H9 (cell line): ENCODE results near the gene TCERG1L. TPM values are rescaled to one million over a fixed set of nuclear protein-coding genes. Genes with fewer than 3 reads are reported as not detected.

Experiments
- DNase-seq: peaks from one replicate; pipeline ENCODE4 v3.0.0-alpha.2; 2017
- H2AFZ ChIP-seq: one replicate; pipeline ENCODE4 v1.6.1; 2013; ENCODE audit warnings: mild to moderate bottlenecking, low read length, control low read depth, moderate library complexity
- H2AK5ac ChIP-seq: 2 replicates; pipeline ENCODE4 v1.6.1; 2013; ENCODE audit warnings: low read length, control low read depth, mixed read lengths; ENCODE audit not compliant: insufficient read length
- H2BK120ac ChIP-seq: one replicate; pipeline ENCODE4 v1.6.1; 2013; ENCODE audit warnings: low read depth, mild to moderate bottlenecking, low read length, control low read depth, inconsistent platforms; ENCODE audit not compliant: poor library complexity, severe bottlenecking
- H2BK12ac ChIP-seq: 2 replicates; pipeline ENCODE4 v1.6.1; 2013; ENCODE audit warnings: low read length, control low read depth, mixed read lengths, low read depth; ENCODE audit not compliant: insufficient read length
- H2BK15ac ChIP-seq: 2 replicates; pipeline ENCODE4 v1.6.1; 2013; ENCODE audit warnings: low read depth, low read length, control low read depth
- H2BK20ac ChIP-seq: one replicate; pipeline ENCODE4 v1.6.1; 2013; ENCODE audit warnings: low read depth, mild to moderate bottlenecking, low read length, control low read depth, inconsistent platforms; ENCODE audit not compliant: poor library complexity, severe bottlenecking
- H2BK5ac ChIP-seq: 2 replicates; pipeline ENCODE4 v1.6.1; 2013; ENCODE audit warnings: low read length, control low read depth, mixed read lengths; ENCODE audit not compliant: insufficient read length
- H3K14ac ChIP-seq: 2 replicates; pipeline ENCODE4 v1.6.1; 2013; ENCODE audit warnings: low read length, control low read depth; ENCODE audit not compliant: insufficient read depth
- H3K18ac ChIP-seq: 2 replicates; pipeline ENCODE4 v1.6.1; 2013; ENCODE audit warnings: low read depth, mild to moderate bottlenecking, mixed read lengths, low read length, control low read depth; ENCODE audit not compliant: insufficient read length
- H3K23ac ChIP-seq: 2 replicates; pipeline ENCODE4 v1.6.1; 2013; ENCODE audit warnings: low read length, control low read depth, mixed read lengths, low read depth; ENCODE audit not compliant: insufficient read length
- H3K23me2 ChIP-seq: 2 replicates; pipeline ENCODE4 v1.6.1; 2013; ENCODE audit warnings: low read depth, mild to moderate bottlenecking, mixed read lengths, low read length, control low read depth; ENCODE audit not compliant: insufficient read length, poor library complexity, severe bottlenecking
- H3K27ac ChIP-seq: 2 replicates; pipeline ENCODE4 v1.5.1; 2013; ENCODE audit warnings: low read length, control low read depth, mixed read lengths, low read depth; ENCODE audit not compliant: insufficient read length
- H3K27me3 ChIP-seq: 2 replicates; pipeline ENCODE4 v1.6.1; 2013; ENCODE audit warnings: low read length, control low read depth, inconsistent platforms; ENCODE audit not compliant: insufficient read depth
- H3K4ac ChIP-seq: 2 replicates; pipeline ENCODE4 v1.6.1; 2013; ENCODE audit warnings: low read depth, mild to moderate bottlenecking, control low read depth, inconsistent platforms, low read length, moderate library complexity
- H3K4me1 ChIP-seq: 2 replicates; pipeline ENCODE4 v1.6.1; 2013; ENCODE audit warnings: low read length, control low read depth, inconsistent platforms; ENCODE audit not compliant: insufficient read depth
- H3K4me2 ChIP-seq: 2 replicates; pipeline ENCODE4 v1.6.1; 2013; ENCODE audit warnings: low read length, control low read depth, mixed read lengths; ENCODE audit not compliant: insufficient read length, insufficient read depth
- H3K56ac ChIP-seq: 2 replicates; pipeline ENCODE4 v1.6.1; 2013; ENCODE audit warnings: low read depth, mild to moderate bottlenecking, mixed read lengths, low read length, control low read depth; ENCODE audit not compliant: insufficient read length
- H3K79me1 ChIP-seq: 2 replicates; pipeline ENCODE4 v1.6.1; 2013; ENCODE audit warnings: low read depth, mild to moderate bottlenecking, moderate library complexity, low read length, control low read depth, inconsistent platforms; ENCODE audit not compliant: insufficient read depth, poor library complexity, severe bottlenecking
- H3K79me2 ChIP-seq: 2 replicates; pipeline ENCODE4 v1.6.1; 2013; ENCODE audit warnings: low read length, control low read depth, inconsistent platforms; ENCODE audit not compliant: insufficient read depth
- H3K9ac ChIP-seq: 2 replicates; pipeline ENCODE4 v1.6.1; 2013; ENCODE audit warnings: low read length, control low read depth, mixed read lengths; ENCODE audit not compliant: insufficient read length; ENCODE audit errors: extremely low read depth
- H3K9me3 ChIP-seq: one replicate; pipeline ENCODE4 v1.6.1; 2013; ENCODE audit warnings: low read depth, low read length, inconsistent platforms; ENCODE audit not compliant: control insufficient read depth
- H3T11ph ChIP-seq: one replicate; pipeline ENCODE4 v1.6.1; 2013; ENCODE audit warnings: mild to moderate bottlenecking, low read length, control low read depth, inconsistent platforms
- H4K20me1 ChIP-seq: one replicate; pipeline ENCODE4 v1.6.1; 2013; ENCODE audit not compliant: control insufficient read depth, insufficient read length, insufficient read depth
- H4K5ac ChIP-seq: 2 replicates; pipeline ENCODE4 v1.6.1; 2013; ENCODE audit warnings: low read depth, mild to moderate bottlenecking, mixed read lengths, low read length, control low read depth; ENCODE audit not compliant: insufficient read length
- H4K8ac ChIP-seq: replicated peaks from 2 replicates; pipeline ENCODE4 v1.6.1; 2013; ENCODE audit warnings: low read length, control low read depth, mixed read lengths, low read depth; ENCODE audit not compliant: insufficient read length
- H4K91ac ChIP-seq: 2 replicates; pipeline ENCODE4 v1.6.1; 2013; ENCODE audit warnings: low read depth, mild to moderate bottlenecking, moderate library complexity, mixed read lengths, low read length, control low read depth; ENCODE audit not compliant: insufficient read length
- H3K27ac Mint-ChIP-seq, 3 experiments: 2 replicates in 2 of 3; 3 replicates in 1 of 3; pipeline ENCODE4 v1.8.0; 2020 to 2021; ENCODE audit warnings: mixed read lengths in 3 of 3, mild to moderate bottlenecking in 1 of 3, moderate library complexity in 1 of 3
- H3K27me3 Mint-ChIP-seq: 2 replicates; pipeline ENCODE4 v1.8.0; 2021; ENCODE audit warnings: low read depth, mild to moderate bottlenecking, moderate library complexity, mixed read lengths
- H3K36me3 Mint-ChIP-seq, 3 experiments: 2 replicates in 2 of 3; 3 replicates in 1 of 3; pipeline ENCODE4 v1.8.0; 2020 to 2021; ENCODE audit warnings: low read depth in 3 of 3, mixed read lengths in 3 of 3; ENCODE audit not compliant: insufficient read depth in 1 of 3
- H3K4me1 Mint-ChIP-seq, 2 experiments: 2 replicates each; pipeline ENCODE4 v1.8.0; 2020; ENCODE audit warnings: mixed read lengths in 2 of 2
- H3K4me3 Mint-ChIP-seq, 2 experiments: 2 replicates in 1 of 2; 3 replicates in 1 of 2; pipeline ENCODE4 v1.8.0; 2020 to 2021; ENCODE audit warnings: mild to moderate bottlenecking in 2 of 2, mixed read lengths in 2 of 2, moderate library complexity in 1 of 2
- H3K9me3 Mint-ChIP-seq, 2 experiments: 2 replicates in 1 of 2; 3 replicates in 1 of 2; pipeline ENCODE4 v1.8.0; 2020; ENCODE audit warnings: mild to moderate bottlenecking in 2 of 2, mixed read lengths in 2 of 2, moderate library complexity in 1 of 2
- WGBS: extraction: QIAGEN DNeasy Blood & Tissue Kit; methylation state at CpG from one replicate; pipeline ENCODE4 v1.1.7; 2013; ENCODE audit warnings: missing lambda C conversion rate, low lambda C conversion rate, mixed read lengths; ENCODE audit not compliant: insufficient read length; ENCODE audit errors: extremely low coverage; 5-methylcytosine and 5-hydroxymethylcytosine counted together
- total RNA-seq: library from RNA; stranded (reverse); gene quantifications from 2 replicates; pipeline ENCODE4 v1.2.1, GENCODE V29; 2021
- TF ChIP-seq, protein P1 (sequence below): fragments of 200-600 bp; sonication (generic); conservative IDR thresholded peaks from 3 replicates; pipeline ENCODE4 v1.8.0; 2021; ENCODE audit warnings: antibody characterized with exemption, mild to moderate bottlenecking

The TCERG1L gene
- total RNA-seq, 1 experiment from 2014 or later, result 3.3 TPM

DNA sequence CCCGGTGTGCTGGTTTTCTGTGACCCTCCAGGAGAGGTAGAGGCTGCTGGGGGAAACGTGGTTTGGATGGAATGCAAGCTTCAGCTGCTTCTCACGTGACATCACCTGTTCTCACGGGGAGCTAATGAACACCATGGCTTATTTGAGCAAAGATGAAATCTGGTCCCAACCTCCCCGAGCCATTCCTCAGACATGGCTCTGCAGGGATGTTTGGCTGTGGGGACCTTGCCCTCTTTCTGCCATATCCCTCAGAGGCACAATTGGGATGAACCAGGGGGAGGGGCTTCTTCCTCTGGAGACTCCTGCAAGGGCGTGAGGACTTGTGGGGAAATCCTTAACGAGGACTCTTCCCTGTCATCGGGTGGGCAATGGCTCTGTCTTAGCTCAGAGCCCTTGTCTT lies 236.8 kb downstream of the TCERG1L start:
- Histone ChIP-seq H2BK120ac (no peak overlapping the region), H2AFZ (no peak overlapping the region), H3K4me1 (peaks cover 2% of the 10 kb centered on the region; the same call in 1 of the 2 replicates), H4K5ac (no peak overlapping the region), H3K79me1 (no peaks in the 10 kb centered on the region), H3K23me2 (no peaks in the 10 kb centered on the region), H2AK5ac (no peak overlapping the region), H4K91ac (no peak overlapping the region), H4K8ac (no peak overlapping the region), H3K9ac (no peak overlapping the region), H3T11ph (no peak overlapping the region), H3K14ac (no peak overlapping the region), H3K79me2 (no peaks in the 10 kb centered on the region), H3K4me2 (no peak overlapping the region), H3K9me3 (no peaks in the 10 kb centered on the region), H3K56ac (no peak overlapping the region), H4K20me1 (no peaks in the 10 kb centered on the region), H3K18ac (no peak overlapping the region), H2BK5ac (no peak overlapping the region), H2BK12ac (no peak overlapping the region), H2BK20ac (no peak overlapping the region), H3K4ac (no peak overlapping the region), H3K27ac (no peak overlapping the region), H3K23ac (no peak overlapping the region), H2BK15ac (no peak overlapping the region), H3K27me3 (no peaks in the 10 kb centered on the region)
- Mint-ChIP-seq H3K4me1 (peaks cover 18 to 19% of the 10 kb centered on the region in 2 experiments), H3K9me3 (no peaks in the 10 kb centered on the region; a peak in 1 of 5 replicates), H3K36me3 (no peaks in the 10 kb centered on the region), H3K27me3 (peaks cover 2% of the 10 kb centered on the region; the same call in 1 of the 2 replicates), H3K27ac (no peak overlapping the region), H3K4me3 (no peak overlapping the region)
- TF ChIP-seq, protein P1, sequence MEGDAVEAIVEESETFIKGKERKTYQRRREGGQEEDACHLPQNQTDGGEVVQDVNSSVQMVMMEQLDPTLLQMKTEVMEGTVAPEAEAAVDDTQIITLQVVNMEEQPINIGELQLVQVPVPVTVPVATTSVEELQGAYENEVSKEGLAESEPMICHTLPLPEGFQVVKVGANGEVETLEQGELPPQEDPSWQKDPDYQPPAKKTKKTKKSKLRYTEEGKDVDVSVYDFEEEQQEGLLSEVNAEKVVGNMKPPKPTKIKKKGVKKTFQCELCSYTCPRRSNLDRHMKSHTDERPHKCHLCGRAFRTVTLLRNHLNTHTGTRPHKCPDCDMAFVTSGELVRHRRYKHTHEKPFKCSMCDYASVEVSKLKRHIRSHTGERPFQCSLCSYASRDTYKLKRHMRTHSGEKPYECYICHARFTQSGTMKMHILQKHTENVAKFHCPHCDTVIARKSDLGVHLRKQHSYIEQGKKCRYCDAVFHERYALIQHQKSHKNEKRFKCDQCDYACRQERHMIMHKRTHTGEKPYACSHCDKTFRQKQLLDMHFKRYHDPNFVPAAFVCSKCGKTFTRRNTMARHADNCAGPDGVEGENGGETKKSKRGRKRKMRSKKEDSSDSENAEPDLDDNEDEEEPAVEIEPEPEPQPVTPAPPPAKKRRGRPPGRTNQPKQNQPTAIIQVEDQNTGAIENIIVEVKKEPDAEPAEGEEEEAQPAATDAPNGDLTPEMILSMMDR, result no peak
- WGBS, result no CpG with 5 or more reads among the region's 8 CpGs
- DNase-seq, result no peak
